DMS 273 (cell line): ENCODE measurements around the gene RNPEP.
"Not testable (repeated sequence)": the region's sequence is repeated elsewhere in the genome, so short reads cannot be mapped to it uniquely, and the experiment has no call there.

Experiments
- DNase-seq: peaks from one replicate; lab custom pipeline; 2025; ENCODE audit not compliant: unreplicated experiment; lab: John Stamatoyannopoulos, UW

The RNPEP gene

GRCh38 chr1:201958348-201958747 lies 24.1 kb upstream of the RNPEP start:
- DNase-seq = no peak

GRCh38 chr1:201962382-201962781 lies 20.1 kb upstream of the RNPEP start:
- DNase-seq = not testable (repeated sequence)

- DNase-seq = no peak
These were observed 18.2 kb upstream of the RNPEP start for GRCh38 chr1:201964261-201964660.

- DNase-seq = no peak
These were observed 16.3 kb upstream of the RNPEP start for GRCh38 chr1:201966171-201966570.

- no peak for DNase-seq
These were observed 14.1 kb upstream of the RNPEP start for GRCh38 chr1:201968202-201968925.

- peak; percentile 90 for DNase-seq
These were observed 11.9 kb upstream of the RNPEP start for GRCh38 chr1:201970334-201971159.

- DNase-seq = no peak
These were observed 296 bp upstream of the RNPEP start for GRCh38 chr1:201982082-201982622.

- no peak for DNase-seq
These were observed 945 bp downstream of the RNPEP start for GRCh38 chr1:201983380-201983805.

- no peak for DNase-seq
These were observed 2.0 kb downstream of the RNPEP start for GRCh38 chr1:201984446-201984845.

GRCh38 chr1:201985355-201985754 lies 2.9 kb downstream of the RNPEP start:
- peak; percentile 76 for DNase-seq

GRCh38 chr1:201988601-201989000 lies 6.2 kb downstream of the RNPEP start:
- DNase-seq = no peak

- DNase-seq = no peak
These were observed 7.1 kb downstream of the RNPEP start for GRCh38 chr1:201989354-201990128.

GRCh38 chr1:201990427-201990826 lies 8.0 kb downstream of the RNPEP start:
- no peak for DNase-seq

- peak; percentile 78 for DNase-seq
These were observed 17.3 kb downstream of the RNPEP start for GRCh38 chr1:201999625-202000238.

- DNase-seq = no peak
These were observed 20.1 kb downstream of the RNPEP start for GRCh38 chr1:202002507-202002906.

GRCh38 chr1:202004711-202005110 lies 22.3 kb downstream of the RNPEP start:
- DNase-seq = no peak

GRCh38 chr1:202005958-202006357 lies 23.5 kb downstream of the RNPEP start:
- DNase-seq = no peak

- DNase-seq = no peak
These were observed 24.9 kb downstream of the RNPEP start for GRCh38 chr1:202007304-202007703.

GRCh38 chr1:202007805-202008489 lies 25.5 kb downstream of the RNPEP start:
- peak; percentile 58 for DNase-seq
